Measurements from ENCODE around the gene FOXP3. TPM values are rescaled to one million over a fixed set of nuclear protein-coding genes. Genes with fewer than 3 reads are reported as not detected.

FOXP3 gene
- total and polyA plus RNA-seq, 2 of the 8 experiments (the other 6 are each of a cell fraction or from before 2014, with no cell fraction given): 0.37 to 0.54 TPM

DNA sequence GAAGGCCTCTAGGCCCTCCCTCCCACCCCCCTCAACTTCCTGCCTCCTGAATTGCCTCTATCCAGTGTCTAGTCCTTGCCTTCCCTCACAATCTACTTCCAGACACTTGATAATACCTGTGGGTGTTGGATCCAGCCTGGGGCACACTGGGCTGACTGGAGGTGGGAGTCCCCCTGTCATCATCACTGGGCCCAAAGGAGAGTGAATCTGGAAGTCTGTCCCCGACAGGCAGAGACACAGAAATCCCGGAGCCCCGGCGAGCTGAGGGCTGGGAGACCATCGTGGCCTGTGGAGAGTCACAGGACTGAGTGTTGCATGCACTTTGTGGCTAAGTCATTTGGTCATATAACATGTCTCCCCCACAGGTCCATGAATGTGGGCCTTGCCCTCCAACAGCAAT lies 56.1 kb downstream of the FOXP3 start:
- ChIA-PET POLR2A (ENCODE audit: partially characterized antibody) (interaction anchor here (1.0 kb wide), 1 partner anchor 16 kb away, joined by 3 read pairs; no protein-coding TSS in a partner anchor), CTCF (ENCODE audit: partially characterized antibody) (interaction anchor here (4.6 kb wide), 1 partner anchor 16 kb away, joined by 22 read pairs; no protein-coding TSS in a partner anchor)
- no peaks in the 10 kb centered on the region for H3K36me3 ChIP-seq (ENCODE audit: control insufficient read depth in 2 of 4, insufficient read depth in 4 of 4, low read length in 3 of 4)
- no peak overlapping the region for H3K18ac ChIP-seq (ENCODE audit: extremely low read depth, low read length)
- H3K23me2 ChIP-seq (ENCODE audit: low read depth, low read length): no peaks in the 10 kb centered on the region
- WGBS, 2 experiments (ENCODE audit: extremely low coverage in 1 of 2, insufficient coverage in 1 of 2, insufficient read length in 1 of 2, insufficient replicate concordance in 2 of 2, low coverage in 1 of 2, low lambda C conversion rate in 2 of 2, missing lambda C conversion rate in 1 of 2): no CpG with 5 or more reads among the region's 5 CpGs
- no peak overlapping the region for H4K8ac ChIP-seq (ENCODE audit: extremely low read depth, insufficient read depth, low read length)
- H3K27me3 ChIP-seq (replicated peaks in 1 of 4; ENCODE audit: control insufficient read depth in 3 of 4, extremely low read depth in 1 of 4, insufficient read depth in 3 of 4, low read length in 3 of 4): no peaks in the 10 kb centered on the region
- no peak overlapping the region for H3K27ac ChIP-seq (ENCODE audit: low read depth, low read length)
- no peak overlapping the region for H2BK20ac ChIP-seq (ENCODE audit: low read length)
- no peak overlapping the region for H3K4ac ChIP-seq (replicated peaks; ENCODE audit: insufficient read length, low read depth, low read length)
- H3K4me1 ChIP-seq (replicated peaks in 1 of 4; ENCODE audit: control insufficient read depth in 3 of 4, insufficient read depth in 4 of 4, low read length in 3 of 4): peaks cover 0 to 11% (median 2%) of the 10 kb centered on the region in 4 experiments; a peak in 2 of 7 replicates
- no peak overlapping the region for H4K5ac ChIP-seq (ENCODE audit: insufficient read length, low read depth, low read length)
- no peak overlapping the region for H2AK5ac ChIP-seq (ENCODE audit: low read depth, low read length)
- H3K79me2 ChIP-seq (ENCODE audit: control insufficient read depth in 1 of 2, insufficient read depth in 2 of 2, low read length in 2 of 2): no peaks in the 10 kb centered on the region
- H3K14ac ChIP-seq (ENCODE audit: insufficient read length): no peak overlapping the region
- H3K4me2 ChIP-seq (ENCODE audit: insufficient read depth in 1 of 2, low read depth in 2 of 2, low read length in 2 of 2): no peak overlapping the region
- H2BK5ac ChIP-seq (ENCODE audit: low read depth, low read length): no peak overlapping the region
- H2BK120ac ChIP-seq (replicated peaks; ENCODE audit: low read depth, low read length): no peak overlapping the region
- H3K56ac ChIP-seq (replicated peaks; ENCODE audit: insufficient read length, low read depth, low read length): no peak overlapping the region
- FAIRE-seq (no peak), DNase-seq (ENCODE audit: low read depth in 1 of 2, low spot score in 2 of 2) (no peak)
- no peaks in the 10 kb centered on the region for H3K79me1 ChIP-seq (ENCODE audit: low read depth, low read length)
- no peak overlapping the region for H3K23ac ChIP-seq (ENCODE audit: insufficient read length)
- no peak overlapping the region for H2BK12ac ChIP-seq (ENCODE audit: low read depth, low read length)
- H2BK15ac ChIP-seq (ENCODE audit: low read length): no peak overlapping the region
- H3K4me3 ChIP-seq (ENCODE audit: extremely low read depth in 1 of 4, insufficient read depth in 2 of 4, low read depth in 3 of 4, low read length in 4 of 4): no peak overlapping the region
- H3K9me3 ChIP-seq (ENCODE audit: insufficient read depth in 2 of 2, low read depth in 1 of 2, low read length in 1 of 2): no peaks in the 10 kb centered on the region
- H4K20me1 ChIP-seq (replicated peaks in 1 of 2; ENCODE audit: control insufficient read depth in 1 of 2, insufficient read depth in 2 of 2, low read length in 2 of 2): no peaks in the 10 kb centered on the region
- no peak overlapping the region for H2AFZ ChIP-seq (ENCODE audit: low read length)
- no peak overlapping the region for H4K91ac ChIP-seq (replicated peaks; ENCODE audit: insufficient read length, low read length)
- H3K9ac ChIP-seq (replicated peaks in 1 of 4; ENCODE audit: extremely low read depth in 1 of 4, low read depth in 3 of 4, low read length in 3 of 4): no peak overlapping the region
- TF ChIP-seq POLR2AphosphoS5 (IDR thresholded peaks at IDR 0.05; ENCODE audit: low read depth, low read length): no peak
- no peak for TF ChIP-seq KDM5A (IDR thresholded peaks at IDR 0.05; ENCODE audit: low read length)
- no peak for TF ChIP-seq NANOG (IDR thresholded peaks at IDR 0.05; ENCODE audit: insufficient read depth, low read depth, low read length, poor library complexity, severe bottlenecking)
- no peak for TF ChIP-seq SP2 (IDR thresholded peaks at IDR 0.05; ENCODE audit: low read length)
- no peak for TF ChIP-seq USF2 (IDR thresholded peaks at IDR 0.05; ENCODE audit: low read length)
- TF ChIP-seq SAP30 (IDR thresholded peaks at IDR 0.05; ENCODE audit: insufficient read depth, insufficient replicate concordance, low read length): no peak
- TF ChIP-seq RFX5 (IDR thresholded peaks at IDR 0.05; ENCODE audit: borderline replicate concordance, low read depth, low read length): no peak
- TF ChIP-seq, protein P1, sequence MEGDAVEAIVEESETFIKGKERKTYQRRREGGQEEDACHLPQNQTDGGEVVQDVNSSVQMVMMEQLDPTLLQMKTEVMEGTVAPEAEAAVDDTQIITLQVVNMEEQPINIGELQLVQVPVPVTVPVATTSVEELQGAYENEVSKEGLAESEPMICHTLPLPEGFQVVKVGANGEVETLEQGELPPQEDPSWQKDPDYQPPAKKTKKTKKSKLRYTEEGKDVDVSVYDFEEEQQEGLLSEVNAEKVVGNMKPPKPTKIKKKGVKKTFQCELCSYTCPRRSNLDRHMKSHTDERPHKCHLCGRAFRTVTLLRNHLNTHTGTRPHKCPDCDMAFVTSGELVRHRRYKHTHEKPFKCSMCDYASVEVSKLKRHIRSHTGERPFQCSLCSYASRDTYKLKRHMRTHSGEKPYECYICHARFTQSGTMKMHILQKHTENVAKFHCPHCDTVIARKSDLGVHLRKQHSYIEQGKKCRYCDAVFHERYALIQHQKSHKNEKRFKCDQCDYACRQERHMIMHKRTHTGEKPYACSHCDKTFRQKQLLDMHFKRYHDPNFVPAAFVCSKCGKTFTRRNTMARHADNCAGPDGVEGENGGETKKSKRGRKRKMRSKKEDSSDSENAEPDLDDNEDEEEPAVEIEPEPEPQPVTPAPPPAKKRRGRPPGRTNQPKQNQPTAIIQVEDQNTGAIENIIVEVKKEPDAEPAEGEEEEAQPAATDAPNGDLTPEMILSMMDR (IDR thresholded peaks at IDR 0.05; ENCODE audit: control extremely low read depth in 1 of 3, insufficient read depth in 1 of 3, low read depth in 1 of 3, low read length in 3 of 3): no peak
- no peak for TF ChIP-seq TBP (IDR thresholded peaks at IDR 0.05; ENCODE audit: low read depth, low read length)
- TF ChIP-seq BRCA1 (IDR thresholded peaks at IDR 0.05; ENCODE audit: low read depth, low read length): no peak
- TF ChIP-seq EZH2 (IDR thresholded peaks at IDR 0.05; ENCODE audit: low read depth, low read length, severe bottlenecking): no peak

All from H1 (cell line).